OCI-LY3 (cell line): Measurements from ENCODE around the gene C2orf72.

Source experiments
- H2AFZ ChIP-seq: fragments of 200-600, 300-600 bp; shearing (Covaris generic); 2 replicates; pipeline ENCODE4 v1.6.0; 2014; ENCODE audit warnings: antibody characterized with exemption, low read depth, low read length
- H3K27ac ChIP-seq: fragments of 200-600, 300-600 bp; sonication (generic); 2 replicates; pipeline ENCODE4 v1.5.1; 2014; ENCODE audit warnings: mild to moderate bottlenecking, low read length, moderate library complexity, mixed read lengths
- H3K27me3 ChIP-seq: fragments of 200-600, 300-600 bp; sonication (generic); 2 replicates; pipeline ENCODE4 v1.6.1; 2014; ENCODE audit warnings: low read depth, low read length, mixed read lengths
- H3K36me3 ChIP-seq: fragments of 200-600, 300-600 bp; sonication (generic); replicated peaks from 2 replicates; pipeline ENCODE3; 2014; ENCODE audit warnings: low read depth, low read length, mixed read lengths
- H3K4me1 ChIP-seq: fragments of 300-600, 200-600 bp; sonication (generic); 2 replicates; pipeline ENCODE4 v1.6.1; 2014; ENCODE audit warnings: low read length, mixed read lengths
- H3K4me2 ChIP-seq: fragments of 200-600, 300-600 bp; sonication (generic); 2 replicates; pipeline ENCODE4 v1.6.1; 2014; ENCODE audit warnings: low read length, mixed read lengths
- H3K4me3 ChIP-seq: fragments of 300-600, 200-600 bp; sonication (generic); 2 replicates; pipeline ENCODE4 v1.5.1; 2014; ENCODE audit warnings: antibody characterized with exemption, mild to moderate bottlenecking, low read length, moderate library complexity
- H3K79me2 ChIP-seq: fragments of 300-600, 200-600 bp; shearing (Covaris generic); 2 replicates; pipeline ENCODE4 v1.6.1; 2014; ENCODE audit warnings: mild to moderate bottlenecking, low read length, mixed read lengths
- H3K9ac ChIP-seq: fragments of 300-600, 200-600 bp; shearing (Covaris generic); 2 replicates; pipeline ENCODE4 v1.6.0; 2014; ENCODE audit warnings: mild to moderate bottlenecking, low read length, moderate library complexity
- H3K9me3 ChIP-seq: fragments of 200-600, 300-600 bp; shearing (Covaris generic); 2 replicates; pipeline ENCODE4 v1.6.1; 2014; ENCODE audit warnings: low read length, mixed read lengths; ENCODE audit not compliant: insufficient read depth
- H4K20me1 ChIP-seq: fragments of 200-600, 300-600 bp; sonication (generic); 2 replicates; pipeline ENCODE4 v1.6.1; 2016; ENCODE audit warnings: low read length, mixed read lengths; ENCODE audit not compliant: insufficient read depth
- EZH2phosphoT487 ChIP-seq: fragments of 200-600 bp; shearing (Covaris generic); IDR thresholded peaks from 2 replicates; pipeline ENCODE4 v1.6.1; 2018; ENCODE audit warnings: antibody characterized with exemption, mixed run types, low read depth
- TF ChIP-seq, protein P1 (sequence below): fragments of 200-600, 300-600 bp; sonication (generic); IDR thresholded peaks from 2 replicates; pipeline ENCODE4 v1.5.1; 2014; ENCODE audit warnings: antibody characterized with exemption, low read length, low read depth

C2orf72 gene

DNA sequence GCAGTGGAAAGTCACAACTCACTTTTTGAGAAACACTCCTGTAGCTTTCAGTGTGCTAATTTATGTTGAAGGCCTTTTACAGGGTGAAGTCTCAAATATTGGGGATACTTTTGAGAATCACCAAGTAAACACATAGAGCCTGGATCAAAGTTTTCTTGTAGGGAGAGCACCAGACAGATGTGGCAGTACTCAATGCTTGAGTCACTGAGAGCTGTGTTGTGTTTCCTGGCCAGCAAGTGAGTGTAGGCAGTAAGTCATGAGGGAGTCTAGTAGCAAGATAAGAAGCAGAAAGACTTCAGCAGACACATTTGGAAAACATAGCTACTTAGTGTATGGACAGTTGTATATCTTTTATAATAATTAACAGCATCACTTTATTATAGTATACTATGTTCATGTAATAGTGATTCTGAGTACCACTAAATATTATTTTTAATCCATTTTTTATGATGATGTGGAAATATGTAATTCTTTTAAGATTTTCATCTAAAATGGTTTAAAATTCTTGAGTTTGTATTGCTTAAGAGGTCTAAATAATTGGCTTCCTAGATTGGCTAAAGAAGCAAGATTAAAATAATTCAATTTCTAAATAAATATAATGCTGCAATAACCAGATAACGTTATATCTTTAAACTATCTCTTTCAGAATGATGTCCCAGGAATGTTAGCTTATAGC, 32.2 kb downstream of the C2orf72 start:
- Histone ChIP-seq H3K79me2 (no peaks in the 10 kb centered on the region), H4K20me1 (no peaks in the 10 kb centered on the region)
- TF ChIP-seq EZH2phosphoT487 = no peak
- TF ChIP-seq, protein P1, sequence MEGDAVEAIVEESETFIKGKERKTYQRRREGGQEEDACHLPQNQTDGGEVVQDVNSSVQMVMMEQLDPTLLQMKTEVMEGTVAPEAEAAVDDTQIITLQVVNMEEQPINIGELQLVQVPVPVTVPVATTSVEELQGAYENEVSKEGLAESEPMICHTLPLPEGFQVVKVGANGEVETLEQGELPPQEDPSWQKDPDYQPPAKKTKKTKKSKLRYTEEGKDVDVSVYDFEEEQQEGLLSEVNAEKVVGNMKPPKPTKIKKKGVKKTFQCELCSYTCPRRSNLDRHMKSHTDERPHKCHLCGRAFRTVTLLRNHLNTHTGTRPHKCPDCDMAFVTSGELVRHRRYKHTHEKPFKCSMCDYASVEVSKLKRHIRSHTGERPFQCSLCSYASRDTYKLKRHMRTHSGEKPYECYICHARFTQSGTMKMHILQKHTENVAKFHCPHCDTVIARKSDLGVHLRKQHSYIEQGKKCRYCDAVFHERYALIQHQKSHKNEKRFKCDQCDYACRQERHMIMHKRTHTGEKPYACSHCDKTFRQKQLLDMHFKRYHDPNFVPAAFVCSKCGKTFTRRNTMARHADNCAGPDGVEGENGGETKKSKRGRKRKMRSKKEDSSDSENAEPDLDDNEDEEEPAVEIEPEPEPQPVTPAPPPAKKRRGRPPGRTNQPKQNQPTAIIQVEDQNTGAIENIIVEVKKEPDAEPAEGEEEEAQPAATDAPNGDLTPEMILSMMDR = no peak

DNA sequence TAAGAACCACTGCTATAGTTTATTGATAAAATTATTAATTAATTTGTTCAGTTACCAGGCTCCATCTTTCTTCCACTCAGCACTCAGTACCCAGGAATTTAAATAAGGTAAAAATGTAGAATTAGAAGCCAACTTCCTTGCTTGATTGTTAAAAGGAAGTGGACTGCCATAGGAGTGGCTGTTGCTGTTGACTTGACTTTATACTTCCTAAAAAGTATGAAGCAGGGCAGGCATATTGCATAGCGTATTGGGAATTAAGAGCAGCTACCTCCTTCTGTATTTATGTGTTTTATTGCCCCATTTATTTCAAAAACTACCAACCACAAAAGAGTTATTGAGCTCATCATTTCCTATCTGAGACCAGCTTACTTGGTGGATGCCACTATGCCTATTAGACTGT, 47.2 kb downstream of the C2orf72 start:
- no peaks in the 10 kb centered on the region for H4K20me1 ChIP-seq
- no peaks in the 10 kb centered on the region for H3K27me3 ChIP-seq
- H3K4me1 ChIP-seq = no peaks in the 10 kb centered on the region
- no peaks in the 10 kb centered on the region for H3K9me3 ChIP-seq
- no peak overlapping the region for H3K4me3 ChIP-seq
- no peak overlapping the region for H2AFZ ChIP-seq
- no peak for TF ChIP-seq EZH2phosphoT487
- TF ChIP-seq, protein P1 = no peak
- H3K4me2 ChIP-seq = no peak overlapping the region
- peaks cover 28% of the 10 kb centered on the region for H3K36me3 ChIP-seq
- H3K27ac ChIP-seq = no peak overlapping the region
- H3K9ac ChIP-seq = no peak overlapping the region
- H3K79me2 ChIP-seq = no peaks in the 10 kb centered on the region

More for the DNA sequence above, 32.2 kb downstream of the C2orf72 start:
- no peak overlapping the region for H3K4me2 ChIP-seq
- no peaks in the 10 kb centered on the region for H3K4me1 ChIP-seq
- no peak overlapping the region for H3K9ac ChIP-seq
- no peak overlapping the region for H3K27ac ChIP-seq
- no peaks in the 10 kb centered on the region for H3K27me3 ChIP-seq
- no peak overlapping the region for H3K4me3 ChIP-seq
- no peak overlapping the region for H2AFZ ChIP-seq
- no peaks in the 10 kb centered on the region for H3K9me3 ChIP-seq
- peaks cover 24% of the 10 kb centered on the region for H3K36me3 ChIP-seq

DNA sequence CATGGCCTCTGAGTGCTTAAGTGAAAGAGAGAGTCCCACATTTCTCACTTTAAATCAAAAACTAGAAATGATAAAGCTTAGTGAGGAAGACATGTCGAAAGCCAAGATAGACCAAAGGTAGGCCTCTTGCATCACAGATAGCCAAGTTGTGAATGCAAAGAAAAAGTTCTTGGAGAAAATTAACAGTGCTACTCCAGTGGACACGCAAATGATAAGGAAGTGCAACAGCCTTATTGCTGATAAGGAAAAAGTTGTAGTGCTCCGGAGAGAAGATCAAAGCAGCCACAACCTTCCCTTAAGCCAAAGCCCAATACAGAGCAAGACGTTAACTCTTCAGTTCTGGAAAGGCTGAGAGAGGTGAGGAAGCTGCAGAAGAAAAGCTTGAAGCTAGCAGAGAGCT, 51.4 kb downstream of the C2orf72 start:
- peaks cover 6% of the 10 kb centered on the region for H3K36me3 ChIP-seq
- TF ChIP-seq EZH2phosphoT487 = no peak
- TF ChIP-seq, protein P1 = no peak

DNA sequence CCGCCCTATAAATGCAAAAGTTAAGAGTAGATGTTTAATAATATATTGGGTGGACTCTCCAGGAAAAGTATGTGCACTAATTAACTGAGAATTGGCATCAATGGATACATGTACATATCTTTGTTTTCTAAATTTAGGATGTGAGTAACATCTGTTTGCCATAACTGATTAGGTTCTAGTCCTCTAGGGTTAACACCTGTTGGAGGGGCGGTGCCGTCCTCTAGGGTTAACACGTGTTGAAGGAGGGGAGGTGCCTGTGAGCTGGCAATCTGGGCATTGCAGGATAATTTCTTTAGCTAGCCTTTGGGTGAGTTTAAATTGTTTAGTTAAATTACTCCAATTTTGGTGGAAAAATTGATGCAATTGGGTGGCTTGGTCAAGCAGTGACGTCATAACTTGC, 56.6 kb downstream of the C2orf72 start:
- H3K4me3 ChIP-seq = no peak overlapping the region
- H3K36me3 ChIP-seq = no peaks in the 10 kb centered on the region
- no peak for TF ChIP-seq EZH2phosphoT487
- TF ChIP-seq, protein P1 = no peak
- no peaks in the 10 kb centered on the region for H3K27me3 ChIP-seq
- H4K20me1 ChIP-seq = no peaks in the 10 kb centered on the region
- H3K79me2 ChIP-seq = no peaks in the 10 kb centered on the region
- H3K4me2 ChIP-seq = no peak overlapping the region
- no peaks in the 10 kb centered on the region for H3K9me3 ChIP-seq
- H3K9ac ChIP-seq = no peak overlapping the region
- no peaks in the 10 kb centered on the region for H3K4me1 ChIP-seq
- H3K27ac ChIP-seq = no peak overlapping the region
- no peak overlapping the region for H2AFZ ChIP-seq

More for the DNA sequence above, 51.4 kb downstream of the C2orf72 start:
- no peak overlapping the region for H3K27ac ChIP-seq
- H2AFZ ChIP-seq = no peak overlapping the region
- no peak overlapping the region for H3K4me3 ChIP-seq
- no peaks in the 10 kb centered on the region for H3K9me3 ChIP-seq
- no peak overlapping the region for H3K9ac ChIP-seq
- no peaks in the 10 kb centered on the region for H3K27me3 ChIP-seq
- no peaks in the 10 kb centered on the region for H3K4me1 ChIP-seq
- H3K4me2 ChIP-seq = no peak overlapping the region
- H4K20me1 ChIP-seq = no peaks in the 10 kb centered on the region
- no peaks in the 10 kb centered on the region for H3K79me2 ChIP-seq
